ENCODE data around the gene NLRP6.
A peak's percentile ranks its signal among the peaks of the same experiment; 100 is the strongest.
"Not testable (repeated sequence)": the region's sequence is repeated elsewhere in the genome, so short reads cannot be mapped to it uniquely, and the experiment has no call there.

The NLRP6 gene

GRCh38 chr11:293852-294661 is 15.8 kb downstream of the NLRP6 start:
- no peak for DNase-seq (ENCODE audit: low spot score)

GRCh38 chr11:294780-295179 is 16.6 kb downstream of the NLRP6 start:
- DNase-seq (ENCODE audit: low spot score), result no peak

- DNase-seq (ENCODE audit: low spot score), result no peak
These were observed 17.4 kb downstream of the NLRP6 start for GRCh38 chr11:295351-296170.

GRCh38 chr11:296171-297050 is 18.2 kb downstream of the NLRP6 start:
- DNase-seq (ENCODE audit: low spot score), result no peak

GRCh38 chr11:297051-297585 is 18.9 kb downstream of the NLRP6 start:
- DNase-seq (ENCODE audit: low spot score), result no peak

GRCh38 chr11:297586-298405 is 19.6 kb downstream of the NLRP6 start:
- no peak for DNase-seq (ENCODE audit: low spot score)

GRCh38 chr11:298406-299065 is 20.3 kb downstream of the NLRP6 start:
- DNase-seq (ENCODE audit: low spot score), result no peak

GRCh38 chr11:299081-299891 is 21.1 kb downstream of the NLRP6 start, which contains the start of gene IFITM5:
TSS of gene IFITM5 (minus strand) at chr11:299526. CDS start at chr11:299490, 36 bp downstream.
- DNase-seq (ENCODE audit: low spot score), result no peak

- no peak for DNase-seq (ENCODE audit: low spot score)
These were observed 21.9 kb downstream of the NLRP6 start for GRCh38 chr11:299951-300735.

GRCh38 chr11:303363-303762 is 25.2 kb downstream of the NLRP6 start:
- no peak for DNase-seq (ENCODE audit: low spot score)

GRCh38 chr11:304061-304506 is 25.9 kb downstream of the NLRP6 start:
- DNase-seq (ENCODE audit: low spot score), result no peak

GRCh38 chr11:304915-305843 is 27.0 kb downstream of the NLRP6 start:
- peak; percentile 70 for DNase-seq (ENCODE audit: low spot score)

- no peak for DNase-seq (ENCODE audit: low spot score)
These were observed 27.6 kb downstream of the NLRP6 start for GRCh38 chr11:305844-306211.

GRCh38 chr11:306645-307371 is 28.6 kb downstream of the NLRP6 start:
- DNase-seq (ENCODE audit: low spot score), result no peak

- DNase-seq (ENCODE audit: low spot score), result not testable (repeated sequence)
These were observed 29.8 kb downstream of the NLRP6 start, which contains the start of gene IFITM2 for GRCh38 chr11:307766-308708. TSS of gene IFITM2 (plus strand) at chr11:307816. CDS start at chr11:308193, 377 bp downstream.

Measured in germinal center (tissue), 1 donor.